SJSA1 (cell line): ENCODE measurements around the gene PCYT2. TPM values are rescaled to one million over a fixed set of nuclear protein-coding genes. Genes with fewer than 3 reads are reported as not detected.

ENCODE experiments used
- DNase-seq, 2 experiments: peaks; one replicate each; pipeline ENCODE4 v3.0.0-alpha.2; 2015 to 2020; ENCODE audit warnings: low spot score in 2 of 2, low read depth in 1 of 2
- H3K27ac ChIP-seq: fragments of 250-450 bp; sonication (Bioruptor Pico); 2 replicates; pipeline ENCODE4 v1.5.1; 2020; ENCODE audit warnings: mild to moderate bottlenecking, moderate library complexity
- H3K27me3 ChIP-seq: fragments of 250-450 bp; sonication (Bioruptor Pico); replicated peaks from 2 replicates; pipeline ENCODE4 v1.5.1; 2020; ENCODE audit warnings: mild to moderate bottlenecking, moderate library complexity
- H3K36me3 ChIP-seq: fragments of 250-450 bp; sonication (Bioruptor Pico); 2 replicates; pipeline ENCODE4 v1.5.1; 2020; ENCODE audit warnings: mild to moderate bottlenecking
- H3K4me1 ChIP-seq: fragments of 250-450 bp; sonication (Bioruptor Pico); replicated peaks from 2 replicates; pipeline ENCODE4 v1.6.1; 2021; ENCODE audit warnings: mild to moderate bottlenecking
- H3K4me3 ChIP-seq: fragments of 250-450 bp; sonication (Bioruptor Pico); 2 replicates; pipeline ENCODE4 v1.5.1; 2020; ENCODE audit warnings: mild to moderate bottlenecking
- H3K9me3 ChIP-seq: fragments of 250-450 bp; sonication (Bioruptor Pico); replicated peaks from 2 replicates; pipeline ENCODE4 v1.5.1; 2020; ENCODE audit warnings: mild to moderate bottlenecking
- total RNA-seq: library from RNA; depleted of rRNA; stranded (reverse); fragments of >200 nt; shearing (Covaris generic); gene quantifications from 2 replicates; pipeline ENCODE4 v1.2.3, GENCODE V29; 2014

PCYT2 gene
- total RNA-seq, 1 experiment from 2014 or later = 74.2 TPM

- Histone ChIP-seq H3K27me3 (no peaks in the 10 kb centered on the region), H3K4me3 (no peak overlapping the region), H3K4me1 (peaks cover 53% of the 10 kb centered on the region), H3K9me3 (no peaks in the 10 kb centered on the region), H3K36me3 (peaks cover 80% of the 10 kb centered on the region), H3K27ac (peak overlapping the region; percentile 63; the same call in 1 of the 2 replicates)
- DNase-seq = peak in 1 of 2 experiments; percentile 53
Measured at GRCh38 chr17:81899514-81900166, 11.6 kb downstream of the PCYT2 start.

DNA sequence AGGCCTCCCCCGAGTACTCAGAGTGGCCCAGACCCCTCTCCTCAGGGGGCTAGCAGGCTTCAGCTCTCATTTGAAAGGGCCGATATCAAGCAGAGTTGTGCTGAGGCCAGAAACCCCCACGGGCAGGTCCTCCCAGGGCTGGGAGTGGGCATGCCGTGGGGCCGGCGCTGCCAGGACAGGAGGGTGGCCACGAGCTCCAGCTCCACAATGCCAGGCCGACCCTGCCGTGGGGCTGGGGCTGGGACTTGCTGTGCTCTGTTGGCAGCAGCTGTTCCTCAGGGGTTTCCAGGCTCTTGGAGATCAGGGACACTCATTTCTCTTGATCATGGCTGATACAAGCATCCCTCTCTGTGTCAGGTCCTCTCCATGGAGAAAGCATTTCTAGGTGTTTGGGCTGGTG lies 12.3 kb downstream of the PCYT2 start:
- DNase-seq = no peak
- Histone ChIP-seq H3K27ac (peak overlapping the region; percentile 63), H3K4me1 (peaks cover 53% of the 10 kb centered on the region), H3K27me3 (no peaks in the 10 kb centered on the region), H3K4me3 (no peak overlapping the region), H3K36me3 (peaks cover 78% of the 10 kb centered on the region), H3K9me3 (no peaks in the 10 kb centered on the region)

DNA sequence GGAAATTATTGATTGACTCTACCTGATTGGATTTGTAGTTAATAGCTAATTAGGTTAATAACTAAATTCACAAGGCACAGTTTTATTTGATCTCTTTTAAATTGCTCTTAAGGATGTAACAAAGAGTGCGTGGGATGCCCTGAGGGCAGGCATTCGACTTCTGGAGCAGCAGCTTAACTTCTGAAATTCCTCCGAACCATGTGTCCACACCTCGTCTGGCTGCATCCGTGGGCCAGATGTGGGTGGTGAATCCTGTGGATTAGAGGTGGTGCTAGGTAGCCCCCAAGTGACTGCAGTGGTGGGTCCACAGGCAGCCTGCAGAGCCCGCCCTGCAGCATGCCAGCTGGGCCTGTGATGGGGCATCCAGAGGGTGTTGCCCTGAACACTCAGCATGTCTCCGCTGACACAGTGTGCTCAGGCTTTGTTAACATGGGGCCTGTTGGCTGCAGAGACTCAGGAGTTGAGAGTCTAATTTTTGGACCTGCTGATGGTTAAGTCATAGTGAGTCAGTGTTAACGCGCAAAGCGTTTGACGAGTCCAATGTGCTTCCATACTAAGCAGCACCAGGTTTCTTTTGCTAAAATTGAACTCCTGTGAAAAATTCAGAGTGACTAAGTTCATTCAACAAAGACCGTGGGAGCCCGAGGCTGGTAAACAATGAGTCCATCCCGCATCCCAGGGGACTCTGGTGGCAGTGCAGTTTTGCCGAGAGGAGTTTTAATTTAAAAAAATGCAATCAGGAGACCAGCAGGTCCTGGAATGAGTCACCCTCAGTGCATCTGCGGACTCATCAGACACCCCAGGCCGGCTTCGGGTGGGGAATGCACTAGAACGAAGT lies 13.0 kb downstream of the PCYT2 start:
- Histone ChIP-seq H3K4me3 (no peak overlapping the region), H3K9me3 (no peaks in the 10 kb centered on the region), H3K36me3 (peaks cover 75% of the 10 kb centered on the region), H3K27me3 (no peaks in the 10 kb centered on the region), H3K4me1 (peaks cover 53% of the 10 kb centered on the region), H3K27ac (peak overlapping the region; percentile 63)
- peak; percentile 97 to 98 for DNase-seq

DNA sequence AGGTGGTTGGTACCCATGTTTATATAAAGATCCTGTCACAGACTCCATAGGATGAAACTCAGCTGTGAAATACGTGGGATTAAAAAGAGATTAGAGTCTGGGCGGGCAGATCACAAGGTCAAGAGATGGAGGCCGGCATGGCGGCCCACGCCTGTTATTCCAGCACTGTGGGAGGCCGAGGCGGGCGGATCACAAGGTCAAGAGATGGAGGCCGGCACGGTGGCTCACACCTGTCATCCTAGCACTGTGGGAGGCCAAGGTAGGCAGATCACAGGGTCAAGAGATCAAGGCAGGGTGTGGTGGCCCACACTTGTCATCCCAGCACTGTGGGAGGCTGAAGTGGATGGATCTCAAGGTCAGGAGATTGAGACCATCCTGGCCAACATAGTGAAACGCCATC lies 15.8 kb downstream of the PCYT2 start:
- no peak overlapping the region for H3K27ac ChIP-seq
- H3K36me3 ChIP-seq = peaks cover 72% of the 10 kb centered on the region
- no peak for DNase-seq
- H3K4me3 ChIP-seq = no peak overlapping the region
- peaks cover 42% of the 10 kb centered on the region for H3K4me1 ChIP-seq
- H3K27me3 ChIP-seq = no peaks in the 10 kb centered on the region
- H3K9me3 ChIP-seq = no peaks in the 10 kb centered on the region

- Histone ChIP-seq H3K27ac (peak overlapping the region; percentile 72), H3K27me3 (no peaks in the 10 kb centered on the region), H3K9me3 (no peaks in the 10 kb centered on the region), H3K4me1 (peaks cover 25% of the 10 kb centered on the region), H3K4me3 (peak overlapping the region; percentile 69), H3K36me3 (peaks cover 76% of the 10 kb centered on the region)
- no peak for DNase-seq
Measured at GRCh38 chr17:81891303-81891552, 20.0 kb downstream of the PCYT2 start.

- H3K27ac ChIP-seq = peak overlapping the region; percentile 72
- no peaks in the 10 kb centered on the region for H3K27me3 ChIP-seq
- peak in 1 of 2 experiments; percentile 56 for DNase-seq
- no peaks in the 10 kb centered on the region for H3K9me3 ChIP-seq
- H3K4me1 ChIP-seq = peaks cover 29% of the 10 kb centered on the region
- peaks cover 76% of the 10 kb centered on the region for H3K36me3 ChIP-seq
- peak overlapping the region; percentile 69 for H3K4me3 ChIP-seq
Measured at GRCh38 chr17:81890447-81891302, 20.5 kb downstream of the PCYT2 start.

- Histone ChIP-seq H3K9me3 (no peaks in the 10 kb centered on the region), H3K27ac (no peak overlapping the region), H3K36me3 (peaks cover 79% of the 10 kb centered on the region), H3K27me3 (no peaks in the 10 kb centered on the region), H3K4me3 (peak overlapping the region; percentile 69), H3K4me1 (peaks cover 29% of the 10 kb centered on the region)
- no peak for DNase-seq
Measured at GRCh38 chr17:81889602-81890001, 21.6 kb downstream of the PCYT2 start.

GRCh38 chr17:81888988-81889595 lies 22.1 kb downstream of the PCYT2 start:
- Histone ChIP-seq H3K27me3 (no peaks in the 10 kb centered on the region), H3K27ac (no peak overlapping the region), H3K4me1 (peaks cover 29% of the 10 kb centered on the region), H3K4me3 (no peak overlapping the region), H3K9me3 (no peaks in the 10 kb centered on the region), H3K36me3 (peaks cover 81% of the 10 kb centered on the region)
- no peak for DNase-seq

DNA sequence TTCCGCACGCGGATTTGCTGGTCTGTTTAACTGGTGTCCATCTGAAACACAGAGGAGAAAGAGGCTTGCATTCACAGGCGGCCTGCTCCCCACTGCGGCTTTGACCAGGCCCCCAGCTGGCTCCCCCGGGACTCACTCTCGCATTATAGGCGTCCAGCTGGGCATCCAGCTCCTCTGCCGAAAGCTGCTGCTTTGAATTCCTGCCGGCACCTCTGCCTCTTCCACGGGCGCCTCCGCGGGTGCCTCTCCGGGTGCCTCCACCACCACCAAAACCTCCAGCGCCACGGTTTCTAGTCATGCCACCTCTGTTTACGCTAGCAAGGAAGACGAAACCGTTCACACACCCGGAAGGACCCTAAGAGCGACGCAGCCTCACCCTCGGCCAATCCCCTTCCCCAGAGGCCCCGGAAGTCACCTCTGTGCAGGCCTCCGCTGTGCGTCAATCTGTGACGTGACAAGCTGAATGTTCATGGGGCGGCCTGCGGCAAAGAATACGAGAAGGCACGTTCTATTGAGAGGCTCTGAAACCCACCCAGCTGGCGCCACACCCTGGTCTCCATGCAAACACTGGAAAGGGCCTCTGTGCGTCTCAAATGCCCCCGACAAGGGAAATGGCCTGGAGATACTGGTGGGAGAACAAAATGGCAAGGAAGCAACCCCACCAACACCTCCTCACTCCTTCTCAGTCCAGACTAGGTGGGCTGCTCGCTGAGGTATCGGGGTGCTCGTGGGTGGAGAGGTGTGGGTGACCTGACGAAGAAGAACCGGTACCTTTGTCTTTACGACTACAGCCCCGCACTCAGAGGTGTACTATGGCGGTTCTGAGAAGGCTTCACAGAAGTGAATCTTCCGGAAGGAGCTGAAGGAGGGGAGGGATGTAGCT lies 22.9 kb downstream of the PCYT2 start:
- Histone ChIP-seq H3K27ac (no peak overlapping the region), H3K9me3 (no peaks in the 10 kb centered on the region), H3K4me3 (no peak overlapping the region), H3K36me3 (peaks cover 84% of the 10 kb centered on the region), H3K27me3 (no peaks in the 10 kb centered on the region), H3K4me1 (peaks cover 29% of the 10 kb centered on the region)
- DNase-seq = no peak

GRCh38 chr17:81885869-81886548 lies 25.2 kb downstream of the PCYT2 start:
- Histone ChIP-seq H3K4me3 (no peak overlapping the region), H3K9me3 (no peaks in the 10 kb centered on the region), H3K4me1 (peaks cover 22% of the 10 kb centered on the region), H3K27ac (no peak overlapping the region), H3K27me3 (no peaks in the 10 kb centered on the region), H3K36me3 (peaks cover 98% of the 10 kb centered on the region)
- peak in 1 of 2 experiments; percentile 72 for DNase-seq

DNA sequence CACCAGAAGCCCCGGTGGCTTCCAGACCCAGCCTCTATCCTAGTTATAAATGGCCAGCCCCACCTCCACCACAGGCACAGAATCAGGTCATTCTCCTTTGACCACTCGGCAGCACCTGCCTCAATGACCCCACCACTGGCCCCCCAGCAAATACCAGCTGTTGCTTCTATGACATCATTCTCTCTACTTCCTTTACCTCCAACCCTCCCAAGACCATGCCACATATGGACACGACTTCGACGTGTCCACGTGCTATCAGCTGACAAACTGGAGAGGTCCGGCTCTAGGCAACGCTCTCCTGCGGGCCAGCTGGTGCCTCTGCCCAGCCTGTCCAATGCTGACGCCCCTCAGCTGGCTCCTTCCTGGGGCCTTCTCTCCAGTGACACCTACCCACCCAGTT lies 25.7 kb downstream of the PCYT2 start:
- Histone ChIP-seq H3K36me3 (peaks cover 99% of the 10 kb centered on the region), H3K27me3 (no peaks in the 10 kb centered on the region), H3K9me3 (no peaks in the 10 kb centered on the region), H3K4me1 (peaks cover 20% of the 10 kb centered on the region), H3K27ac (no peak overlapping the region), H3K4me3 (no peak overlapping the region)
- DNase-seq = no peak

GRCh38 chr17:81884968-81885367 lies 26.2 kb downstream of the PCYT2 start:
- H3K4me1 ChIP-seq = peaks cover 15% of the 10 kb centered on the region
- H3K4me3 ChIP-seq = no peak overlapping the region
- H3K9me3 ChIP-seq = no peaks in the 10 kb centered on the region
- DNase-seq = no peak
- H3K27ac ChIP-seq = no peak overlapping the region
- no peaks in the 10 kb centered on the region for H3K27me3 ChIP-seq
- peaks cover 99% of the 10 kb centered on the region for H3K36me3 ChIP-seq
